GM04504 (cell line): Measurements from ENCODE around the gene ZNF79.

Experiments used
- DNase-seq: peaks from one replicate; pipeline ENCODE4 v3.0.0-alpha.2; 2012; ENCODE audit warnings: low read depth

The ZNF79 gene

DNA sequence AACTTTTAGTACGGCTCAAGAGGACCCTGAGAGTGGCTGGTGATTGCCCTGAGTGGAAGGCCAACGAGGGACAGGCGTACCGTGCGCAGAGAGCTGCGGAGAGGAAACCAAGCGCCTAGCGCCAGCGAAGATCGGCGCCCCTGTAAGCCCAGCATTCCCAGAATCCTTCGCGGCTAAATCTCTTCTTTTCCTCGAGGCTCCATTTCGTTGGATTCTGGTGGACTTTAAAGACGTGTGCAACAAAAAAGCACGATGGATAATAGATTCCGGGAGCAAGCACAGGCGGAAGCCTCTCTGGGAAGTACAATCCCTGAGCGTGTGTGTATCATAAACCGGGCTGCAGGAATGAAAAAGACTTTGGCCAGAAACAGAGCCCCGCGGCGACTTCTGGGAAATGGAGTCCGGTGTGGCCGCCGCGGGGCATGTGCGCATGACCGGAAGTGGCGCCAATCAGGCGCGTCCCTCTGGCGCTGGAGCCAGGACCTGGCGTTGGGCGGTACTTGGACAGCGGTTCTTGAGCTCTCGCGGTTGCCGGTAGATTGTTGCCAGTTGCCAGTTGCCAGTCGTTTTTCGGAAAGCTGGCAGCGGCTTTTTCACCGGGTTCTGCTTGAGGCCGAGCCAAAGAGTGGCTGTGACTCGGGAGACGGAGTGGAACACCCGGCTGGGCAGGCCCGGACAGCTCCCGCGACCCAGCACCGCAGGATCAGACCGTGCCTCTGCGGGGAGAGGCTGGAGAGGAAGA is at the start of gene ZNF79:
ZNF79 (plus strand) TSS at position 449 of the 742 bp plus-strand sequence. CDS start 406 bp downstream, outside the sequence.
- DNase-seq = peak; percentile 80

DNA sequence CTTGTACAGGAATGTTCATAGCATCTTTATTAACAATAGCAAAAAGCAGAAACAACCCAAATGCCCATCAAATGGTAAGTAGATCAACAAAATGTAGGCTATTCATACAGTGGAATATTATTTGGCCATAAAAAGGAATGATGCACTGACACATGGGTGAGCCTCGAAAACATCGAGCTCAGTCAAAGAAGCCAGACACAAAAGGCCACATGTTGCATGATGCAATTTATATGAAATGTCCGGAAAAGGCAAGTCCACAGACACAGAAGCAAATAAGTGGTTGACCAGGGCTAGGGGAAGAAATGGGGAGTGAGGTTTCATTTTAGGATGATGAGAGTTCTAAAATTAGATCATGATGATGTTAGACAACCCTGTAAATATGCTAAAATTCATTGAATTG is 43.7 kb upstream of the ZNF79 start:
- DNase-seq = no peak

GRCh38 chr9:127382541-127382940 is 41.6 kb upstream of the ZNF79 start:
- DNase-seq = no peak

DNA sequence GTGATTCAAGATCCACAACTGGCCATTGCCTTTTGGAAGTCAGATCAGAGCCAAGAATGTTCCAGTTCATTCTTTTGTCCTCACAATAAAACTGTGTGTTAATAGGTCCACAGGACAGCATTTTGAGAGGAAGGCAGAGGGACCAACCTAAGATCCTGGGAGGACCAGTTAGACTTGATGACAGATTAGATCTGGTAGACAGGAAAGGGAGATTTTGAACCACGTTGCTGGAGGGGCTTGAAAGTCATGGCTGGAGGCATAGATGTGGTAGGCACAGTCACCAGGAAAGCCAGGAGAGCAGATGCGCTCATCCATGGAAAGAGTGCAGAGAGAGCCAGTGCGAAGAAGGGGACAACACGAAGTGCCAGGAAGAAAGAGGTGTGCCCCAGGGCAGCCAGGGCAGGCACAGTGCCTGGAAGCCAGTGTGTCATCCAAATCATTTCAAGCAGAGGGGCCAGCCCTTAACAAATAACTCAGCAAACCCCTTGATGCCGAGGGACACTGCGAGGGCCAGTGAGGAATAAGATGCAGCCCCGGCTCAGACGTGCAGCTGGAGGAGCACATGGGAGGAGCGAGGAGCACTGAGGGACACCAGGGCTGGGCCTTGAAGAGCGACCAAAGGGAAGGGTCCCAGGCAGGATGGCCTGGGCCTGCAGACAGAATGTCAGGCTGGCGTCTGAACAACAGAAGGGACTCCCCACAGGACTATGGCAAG is 40.0 kb upstream of the ZNF79 start:
- DNase-seq = no peak

DNA sequence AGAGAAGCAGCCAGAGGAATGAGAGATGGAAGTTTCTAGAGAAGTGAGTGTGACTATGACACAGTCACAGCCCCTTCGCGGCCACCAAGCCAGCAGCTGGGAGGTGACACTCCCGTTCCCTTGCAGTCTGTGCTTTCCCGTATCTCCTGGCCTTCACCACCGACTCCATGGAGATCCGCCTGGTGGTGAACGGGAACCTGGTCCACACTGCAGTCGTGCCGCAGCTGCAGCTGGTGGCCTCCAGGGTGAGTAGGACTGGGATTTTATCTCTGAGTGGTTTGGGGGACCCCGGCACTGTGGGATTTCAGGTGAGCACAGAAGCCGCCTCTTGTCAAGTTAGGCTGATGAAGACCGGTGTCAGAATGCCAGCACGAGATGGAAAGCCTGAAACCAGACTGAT is 39.3 kb upstream of the ZNF79 start:
- DNase-seq = no peak

GRCh38 chr9:127386249-127386648 is 37.9 kb upstream of the ZNF79 start:
- no peak for DNase-seq

- no peak for DNase-seq
Measured at GRCh38 chr9:127386981-127387380, 37.2 kb upstream of the ZNF79 start.

DNA sequence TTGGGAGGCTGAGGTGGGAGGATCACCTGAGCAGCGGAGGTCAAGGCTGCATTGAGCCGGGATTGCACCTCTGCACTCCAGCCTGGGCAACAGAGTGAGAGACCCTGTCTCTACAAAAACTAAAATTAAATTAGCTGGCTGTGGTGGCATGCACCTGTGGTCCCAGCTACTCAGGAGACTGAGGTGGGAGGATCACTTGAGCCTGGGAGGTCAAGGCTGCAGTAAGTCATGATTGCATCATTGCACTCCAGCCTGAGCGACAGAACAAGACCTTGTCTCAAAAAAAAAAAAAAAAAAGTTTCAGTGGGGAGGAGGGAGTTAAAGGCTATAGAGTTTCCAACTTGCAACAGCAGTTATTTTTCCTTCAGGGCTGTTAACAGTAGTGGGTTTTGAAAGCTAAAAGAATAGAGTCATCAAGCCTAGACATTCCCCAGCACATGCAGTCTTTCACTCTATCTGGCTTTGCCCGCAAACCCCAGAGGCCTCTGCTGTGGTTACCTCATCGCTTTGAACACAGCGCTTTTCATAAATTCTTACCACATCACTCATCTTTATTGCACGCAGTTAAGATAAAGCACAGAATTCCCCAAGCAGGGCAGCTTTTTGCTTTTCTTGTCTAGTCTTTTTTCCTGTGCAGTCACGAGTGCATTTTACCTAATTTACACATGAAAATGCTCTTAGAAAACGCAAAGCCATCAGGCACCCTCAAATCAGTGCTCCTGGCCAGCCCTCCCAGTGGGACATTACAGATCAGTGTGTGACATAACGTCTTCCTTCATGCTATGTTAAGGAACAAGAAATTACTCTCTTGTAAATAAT is 35.9 kb upstream of the ZNF79 start:
- peak; percentile 88 for DNase-seq

- no peak for DNase-seq
Measured at GRCh38 chr9:127388856-127389238, 35.3 kb upstream of the ZNF79 start.

DNA sequence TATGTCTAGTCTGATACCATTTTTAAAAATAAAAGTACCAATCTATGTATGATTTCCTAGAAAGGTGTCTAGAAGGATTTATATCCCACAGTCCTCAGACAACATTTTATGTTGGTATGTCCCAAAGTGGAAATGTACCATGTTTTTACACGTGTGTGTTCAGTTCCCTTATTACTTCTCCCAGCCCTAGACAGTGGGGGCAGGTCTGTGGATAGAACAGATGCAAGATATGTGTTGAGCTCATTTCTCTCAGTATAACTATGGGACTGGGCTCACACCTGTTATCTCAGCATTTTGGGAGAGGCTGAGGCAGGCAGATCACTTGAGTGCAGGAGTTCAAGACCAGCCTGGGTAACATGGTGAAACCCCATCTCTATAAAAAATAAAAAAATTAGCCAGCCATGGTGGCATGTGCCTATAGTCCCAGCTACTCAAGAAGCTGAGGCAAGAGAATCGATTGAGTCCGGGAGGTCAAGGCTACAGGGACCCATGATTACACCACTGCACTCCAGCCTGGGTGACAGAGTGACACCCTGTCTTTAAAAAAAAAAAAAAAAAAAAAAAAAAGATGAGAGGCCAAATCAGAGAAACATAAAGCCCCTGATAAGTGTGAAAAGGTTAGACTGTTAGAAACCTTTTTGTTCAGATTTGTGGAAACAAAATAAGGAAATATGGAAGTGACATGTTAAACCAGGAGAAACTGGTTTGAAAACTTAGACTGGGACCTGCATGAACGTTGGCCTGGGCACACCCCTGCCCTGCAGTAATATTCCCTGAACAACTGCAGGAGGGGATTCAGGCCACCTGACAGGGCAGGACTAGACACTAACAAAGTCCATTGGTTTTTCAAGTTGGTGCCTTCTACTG is 34.6 kb upstream of the ZNF79 start:
- no peak for DNase-seq

GRCh38 chr9:127390248-127390545 is 34.0 kb upstream of the ZNF79 start:
- no peak for DNase-seq

DNA sequence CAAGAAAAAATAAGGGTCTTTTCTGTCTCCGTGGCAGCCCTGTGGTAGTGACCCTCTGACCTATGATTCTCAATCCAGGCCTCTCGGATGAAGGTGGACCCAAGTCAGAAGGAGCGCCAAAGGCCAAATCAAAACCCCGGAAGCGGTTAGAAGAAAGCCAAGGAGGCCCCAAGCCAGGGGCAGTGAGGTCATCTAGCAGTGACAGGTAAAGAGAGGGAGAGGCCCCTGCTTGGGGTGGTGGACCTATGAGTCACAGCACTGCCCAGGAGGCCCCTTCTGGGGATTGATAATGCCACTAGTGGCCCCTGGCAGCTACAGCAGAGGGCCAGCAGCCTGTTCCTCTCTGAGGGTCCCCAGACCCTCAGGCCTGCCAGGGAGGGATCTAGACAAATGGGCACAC is 33.6 kb upstream of the ZNF79 start:
- no peak for DNase-seq

DNA sequence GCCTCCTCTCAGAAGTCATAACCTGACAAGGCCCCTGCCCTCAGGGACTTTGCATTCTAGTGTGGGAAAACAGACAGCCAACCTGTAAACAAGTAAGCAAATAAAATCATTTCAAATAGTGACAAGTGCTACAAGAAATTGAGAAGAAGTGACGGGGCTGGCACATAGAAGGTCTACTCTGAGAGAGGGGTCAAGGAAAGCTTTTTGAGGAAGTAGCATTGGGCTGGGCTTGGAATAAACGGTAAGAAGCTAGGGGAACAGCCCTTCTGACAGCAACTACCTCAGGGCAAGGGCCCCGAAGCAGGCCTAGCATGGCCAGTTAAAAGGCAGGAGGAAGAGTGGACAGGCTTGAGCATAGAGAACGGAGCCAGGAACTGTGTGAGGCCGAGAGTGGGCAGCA is 32.0 kb upstream of the ZNF79 start:
- no peak for DNase-seq

GRCh38 chr9:127392976-127393375 is 31.2 kb upstream of the ZNF79 start:
- DNase-seq = no peak

- DNase-seq = no peak
Measured at GRCh38 chr9:127393645-127394044, 30.5 kb upstream of the ZNF79 start.

DNA sequence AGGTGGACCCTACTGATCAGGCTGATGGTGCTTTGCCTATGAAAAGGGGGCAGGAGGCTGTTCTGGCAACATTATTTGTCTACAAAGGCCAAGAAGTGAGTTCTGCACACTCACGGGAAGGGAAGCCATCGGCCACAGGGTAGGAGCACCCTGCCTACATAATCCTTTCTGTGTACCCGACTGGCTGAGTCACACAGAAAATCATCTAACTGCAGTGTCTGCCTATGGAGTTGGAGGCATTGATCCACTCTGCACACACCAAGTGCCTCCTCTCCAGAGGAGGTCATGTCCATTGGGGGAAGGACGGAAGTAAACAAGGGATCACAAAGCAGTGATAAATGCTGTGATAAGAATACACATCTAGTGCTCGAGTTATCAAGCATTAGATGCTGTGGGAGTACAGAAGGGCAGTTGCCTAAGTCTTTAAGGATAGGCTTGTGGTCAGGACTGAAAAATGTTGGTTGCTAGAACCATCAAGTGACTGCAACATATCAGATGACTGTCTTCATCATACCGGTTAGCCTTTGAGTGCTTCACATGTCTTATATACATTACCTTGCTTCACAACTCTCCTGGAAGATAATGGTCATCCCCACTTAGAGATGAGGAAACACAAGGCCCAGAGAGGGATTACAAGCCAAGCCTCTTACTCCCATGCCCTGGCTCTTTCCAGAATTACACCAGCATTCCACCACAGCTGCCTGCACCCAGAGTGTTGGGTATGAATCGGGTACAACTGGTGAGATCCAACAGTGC is 28.5 kb upstream of the ZNF79 start:
- DNase-seq = no peak

- no peak for DNase-seq
Measured at GRCh38 chr9:127396253-127396807, 27.9 kb upstream of the ZNF79 start.

DNA sequence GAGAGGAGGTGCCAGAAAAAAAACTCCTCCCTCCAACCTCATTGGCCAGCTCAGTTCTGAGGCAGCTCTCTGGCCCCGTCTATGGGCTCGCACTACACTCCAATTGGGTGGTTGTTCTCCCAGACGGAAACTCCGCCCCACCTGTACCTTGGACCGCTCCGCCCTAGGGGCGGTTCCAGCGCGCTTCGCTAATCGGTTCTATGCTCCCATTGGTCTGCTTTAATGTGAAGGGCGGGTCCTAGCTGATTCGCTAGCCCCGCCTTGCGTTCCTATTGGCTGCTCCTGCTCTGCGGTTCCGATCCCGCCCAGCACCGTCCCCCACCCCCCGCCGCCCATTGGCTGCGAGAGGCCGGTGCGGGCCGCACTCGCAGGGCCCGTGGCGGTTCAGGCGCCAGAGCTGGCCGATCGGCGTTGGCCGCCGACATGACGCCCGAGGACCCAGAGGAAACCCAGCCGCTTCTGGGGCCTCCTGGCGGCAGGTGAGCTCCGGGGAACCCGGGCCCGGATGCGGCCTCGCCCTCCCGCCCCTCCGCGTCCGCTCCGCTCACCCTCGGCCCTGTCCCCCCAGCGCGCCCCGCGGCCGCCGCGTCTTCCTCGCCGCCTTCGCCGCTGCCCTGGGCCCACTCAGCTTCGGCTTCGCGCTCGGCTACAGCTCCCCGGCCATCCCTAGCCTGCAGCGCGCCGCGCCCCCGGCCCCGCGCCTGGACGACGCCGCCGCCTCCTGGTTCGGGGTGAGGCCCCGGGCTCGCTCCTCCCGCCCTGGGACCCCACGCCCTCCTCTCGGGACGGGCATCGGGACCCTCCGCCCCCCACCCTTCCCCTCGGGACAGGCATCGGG is 27.2 kb upstream of the ZNF79 start, which contains the start of gene SLC2A8:
SLC2A8 (plus strand) TSS at position 362 of the 838 bp plus-strand sequence; CDS start at position 424, 62 bp downstream.
- peak; percentile 88 for DNase-seq

GRCh38 chr9:127397646-127398274 is 26.4 kb upstream of the ZNF79 start:
- no peak for DNase-seq
